SH-SY5Y (cell line): ENCODE results near the gene SDR42E1.
A peak's percentile ranks its signal among the peaks of the same experiment; 100 is the strongest.

ENCODE experiments used
- GATA2 ChIP-seq: IDR thresholded peaks from 2 replicates; pipeline ENCODE4 v1.6.1; 2011; ENCODE audit warnings: mild to moderate bottlenecking, low read depth, low read length
- GATA3 ChIP-seq: IDR thresholded peaks from 2 replicates; pipeline ENCODE4 v1.6.1; 2011; ENCODE audit warnings: low read depth, mild to moderate bottlenecking, low read length, moderate library complexity

SDR42E1 gene

GRCh38 chr16:82024316-82024715 lies 13.0 kb upstream of the SDR42E1 start:
- TF ChIP-seq GATA3 (no peak), GATA2 (no peak)

- TF ChIP-seq GATA3 (no peak), GATA2 (no peak)
Observed at GRCh38 chr16:82023206-82023605, 11.9 kb upstream of the SDR42E1 start.

GRCh38 chr16:82020051-82020450 lies 8.8 kb upstream of the SDR42E1 start:
- TF ChIP-seq GATA2 (no peak), GATA3 (no peak)

- TF ChIP-seq GATA3 (no peak), GATA2 (no peak)
Observed at GRCh38 chr16:82019535-82019934, 8.3 kb upstream of the SDR42E1 start.

- no peak for TF ChIP-seq GATA2
- TF ChIP-seq GATA3: no peak
Observed at GRCh38 chr16:82017911-82018568, 6.8 kb upstream of the SDR42E1 start.

- TF ChIP-seq GATA3: no peak
- no peak for TF ChIP-seq GATA2
Observed at GRCh38 chr16:82016964-82017363, 5.7 kb upstream of the SDR42E1 start.

GRCh38 chr16:82016263-82016662 lies 5.0 kb upstream of the SDR42E1 start:
- no peak for TF ChIP-seq GATA2
- no peak for TF ChIP-seq GATA3

- TF ChIP-seq GATA2 (no peak), GATA3 (no peak)
Observed at GRCh38 chr16:82013139-82013538, 1.9 kb upstream of the SDR42E1 start.

- TF ChIP-seq GATA3 (no peak), GATA2 (no peak)
Observed at GRCh38 chr16:82010649-82011048, 621 bp downstream of the SDR42E1 start.

GRCh38 chr16:82008957-82009592 lies 2.2 kb downstream of the SDR42E1 start:
- no peak for TF ChIP-seq GATA2
- TF ChIP-seq GATA3: no peak

GRCh38 chr16:82007189-82007588 lies 4.1 kb downstream of the SDR42E1 start:
- TF ChIP-seq GATA2: no peak
- TF ChIP-seq GATA3: no peak

- no peak for TF ChIP-seq GATA3
- no peak for TF ChIP-seq GATA2
Observed at GRCh38 chr16:82006036-82006435, 5.2 kb downstream of the SDR42E1 start.

GRCh38 chr16:82005027-82005830 lies 6.0 kb downstream of the SDR42E1 start:
- TF ChIP-seq GATA3 (peak; percentile 76), GATA2 (peak; percentile 90)

- TF ChIP-seq GATA2 (no peak), GATA3 (no peak)
Observed at GRCh38 chr16:82004601-82005000, 6.7 kb downstream of the SDR42E1 start.

- no peak for TF ChIP-seq GATA3
- TF ChIP-seq GATA2: no peak
Observed at GRCh38 chr16:82002831-82003230, 8.4 kb downstream of the SDR42E1 start.

GRCh38 chr16:81997738-81998137 lies 13.5 kb downstream of the SDR42E1 start:
- TF ChIP-seq GATA2 (no peak), GATA3 (no peak)
